IMR-90 (cell line): ENCODE data around the gene NTSR2.

ENCODE experiments used
- CEBPB ChIP-seq: IDR thresholded peaks from 2 replicates; pipeline ENCODE4 v1.6.1; 2012; ENCODE audit warnings: low read depth, low read length, improper control_type of control experiment
- FOS ChIP-seq: fragments of 150-350 bp; IDR thresholded peaks from 2 replicates; pipeline ENCODE4 v1.6.1; 2016; ENCODE audit warnings: low read depth, low read length
- POLR2A ChIP-seq: IDR thresholded peaks from 2 replicates; pipeline ENCODE4 v1.6.1; 2012; ENCODE audit warnings: mild to moderate bottlenecking, low read depth, low read length
- RAD21 ChIP-seq: IDR thresholded peaks from 2 replicates; pipeline ENCODE4 v1.6.1; 2012; ENCODE audit warnings: low read length, improper control_type of control experiment
- SMC3 ChIP-seq: fragments of 150-350 bp; IDR thresholded peaks from 2 replicates; pipeline ENCODE4 v1.6.1; 2016; ENCODE audit warnings: low read depth, mild to moderate bottlenecking, antibody characterized with exemption, low read length, moderate library complexity
- TF ChIP-seq, protein P1 (sequence below): conservative IDR thresholded peaks from 2 replicates; pipeline ENCODE4 v1.5.1; 2012; ENCODE audit warnings: mild to moderate bottlenecking, low read depth, low read length, improper control_type of control experiment

GRCh38 chr2:11696736-11697102 is 26.7 kb upstream of the NTSR2 start:
- TF ChIP-seq, protein P1, sequence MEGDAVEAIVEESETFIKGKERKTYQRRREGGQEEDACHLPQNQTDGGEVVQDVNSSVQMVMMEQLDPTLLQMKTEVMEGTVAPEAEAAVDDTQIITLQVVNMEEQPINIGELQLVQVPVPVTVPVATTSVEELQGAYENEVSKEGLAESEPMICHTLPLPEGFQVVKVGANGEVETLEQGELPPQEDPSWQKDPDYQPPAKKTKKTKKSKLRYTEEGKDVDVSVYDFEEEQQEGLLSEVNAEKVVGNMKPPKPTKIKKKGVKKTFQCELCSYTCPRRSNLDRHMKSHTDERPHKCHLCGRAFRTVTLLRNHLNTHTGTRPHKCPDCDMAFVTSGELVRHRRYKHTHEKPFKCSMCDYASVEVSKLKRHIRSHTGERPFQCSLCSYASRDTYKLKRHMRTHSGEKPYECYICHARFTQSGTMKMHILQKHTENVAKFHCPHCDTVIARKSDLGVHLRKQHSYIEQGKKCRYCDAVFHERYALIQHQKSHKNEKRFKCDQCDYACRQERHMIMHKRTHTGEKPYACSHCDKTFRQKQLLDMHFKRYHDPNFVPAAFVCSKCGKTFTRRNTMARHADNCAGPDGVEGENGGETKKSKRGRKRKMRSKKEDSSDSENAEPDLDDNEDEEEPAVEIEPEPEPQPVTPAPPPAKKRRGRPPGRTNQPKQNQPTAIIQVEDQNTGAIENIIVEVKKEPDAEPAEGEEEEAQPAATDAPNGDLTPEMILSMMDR, result no peak
- TF ChIP-seq CEBPB, result no peak
- TF ChIP-seq RAD21, result no peak
- TF ChIP-seq POLR2A, result no peak
- no peak for TF ChIP-seq SMC3
- no peak for TF ChIP-seq FOS
